Esophagus squamous epithelium (tissue), 4 donors: ENCODE data around the gene RAMAC.

Source experiments
- POLR2A ChIP-seq, 4 donors: fragments of 450-650 bp; IDR thresholded peaks; one replicate each; pipeline ENCODE4 v1.6.1; 2017; ENCODE audit warnings: antibody characterized with exemption in 4 of 4, mild to moderate bottlenecking in 4 of 4, moderate library complexity in 3 of 4
- TF ChIP-seq, protein P1 (sequence below), 6 experiments: fragments of 450-650 bp in 4 of 6; fragments of 200-600 bp in 2 of 6; sonication (generic) in 2 of 6; IDR thresholded peaks; one replicate each; pipeline ENCODE4 v1.5.1; 2016 to 2019; ENCODE audit warnings: antibody characterized with exemption in 6 of 6, mild to moderate bottlenecking in 4 of 6, moderate library complexity in 4 of 6

DNA sequence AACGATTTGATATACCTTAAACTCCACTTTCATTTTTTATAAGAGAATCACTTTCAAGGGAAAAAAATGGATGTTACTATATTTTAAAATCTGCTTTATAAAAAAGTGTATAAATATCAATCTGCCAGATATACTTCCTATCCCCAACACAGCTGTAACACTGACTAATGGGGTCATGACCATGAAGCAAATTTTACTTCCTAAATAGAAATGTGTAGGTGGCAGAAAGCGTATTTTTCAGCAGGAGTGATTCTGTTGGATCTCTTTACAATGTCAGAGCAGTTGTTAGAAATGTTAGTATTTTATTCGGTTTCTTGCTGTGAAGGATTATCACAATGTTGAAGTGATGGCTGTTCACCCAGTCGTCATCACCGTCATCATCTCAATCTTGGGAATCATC lies 30.9 kb downstream of the RAMAC start:
- TF ChIP-seq, protein P1, sequence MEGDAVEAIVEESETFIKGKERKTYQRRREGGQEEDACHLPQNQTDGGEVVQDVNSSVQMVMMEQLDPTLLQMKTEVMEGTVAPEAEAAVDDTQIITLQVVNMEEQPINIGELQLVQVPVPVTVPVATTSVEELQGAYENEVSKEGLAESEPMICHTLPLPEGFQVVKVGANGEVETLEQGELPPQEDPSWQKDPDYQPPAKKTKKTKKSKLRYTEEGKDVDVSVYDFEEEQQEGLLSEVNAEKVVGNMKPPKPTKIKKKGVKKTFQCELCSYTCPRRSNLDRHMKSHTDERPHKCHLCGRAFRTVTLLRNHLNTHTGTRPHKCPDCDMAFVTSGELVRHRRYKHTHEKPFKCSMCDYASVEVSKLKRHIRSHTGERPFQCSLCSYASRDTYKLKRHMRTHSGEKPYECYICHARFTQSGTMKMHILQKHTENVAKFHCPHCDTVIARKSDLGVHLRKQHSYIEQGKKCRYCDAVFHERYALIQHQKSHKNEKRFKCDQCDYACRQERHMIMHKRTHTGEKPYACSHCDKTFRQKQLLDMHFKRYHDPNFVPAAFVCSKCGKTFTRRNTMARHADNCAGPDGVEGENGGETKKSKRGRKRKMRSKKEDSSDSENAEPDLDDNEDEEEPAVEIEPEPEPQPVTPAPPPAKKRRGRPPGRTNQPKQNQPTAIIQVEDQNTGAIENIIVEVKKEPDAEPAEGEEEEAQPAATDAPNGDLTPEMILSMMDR (IDR thresholded peaks at IDR 0.05) = no peak
- no peak for TF ChIP-seq POLR2A (IDR thresholded peaks at IDR 0.05)
